ENCODE results near the gene GRIK4. TPM values are rescaled to one million over a fixed set of nuclear protein-coding genes. Genes with fewer than 3 reads are reported as not detected.

Gene GRIK4
- total and polyA plus RNA-seq, 2 of the 4 experiments (the other 2 are of a cell fraction), result 0.18 to 0.38 TPM

DNA sequence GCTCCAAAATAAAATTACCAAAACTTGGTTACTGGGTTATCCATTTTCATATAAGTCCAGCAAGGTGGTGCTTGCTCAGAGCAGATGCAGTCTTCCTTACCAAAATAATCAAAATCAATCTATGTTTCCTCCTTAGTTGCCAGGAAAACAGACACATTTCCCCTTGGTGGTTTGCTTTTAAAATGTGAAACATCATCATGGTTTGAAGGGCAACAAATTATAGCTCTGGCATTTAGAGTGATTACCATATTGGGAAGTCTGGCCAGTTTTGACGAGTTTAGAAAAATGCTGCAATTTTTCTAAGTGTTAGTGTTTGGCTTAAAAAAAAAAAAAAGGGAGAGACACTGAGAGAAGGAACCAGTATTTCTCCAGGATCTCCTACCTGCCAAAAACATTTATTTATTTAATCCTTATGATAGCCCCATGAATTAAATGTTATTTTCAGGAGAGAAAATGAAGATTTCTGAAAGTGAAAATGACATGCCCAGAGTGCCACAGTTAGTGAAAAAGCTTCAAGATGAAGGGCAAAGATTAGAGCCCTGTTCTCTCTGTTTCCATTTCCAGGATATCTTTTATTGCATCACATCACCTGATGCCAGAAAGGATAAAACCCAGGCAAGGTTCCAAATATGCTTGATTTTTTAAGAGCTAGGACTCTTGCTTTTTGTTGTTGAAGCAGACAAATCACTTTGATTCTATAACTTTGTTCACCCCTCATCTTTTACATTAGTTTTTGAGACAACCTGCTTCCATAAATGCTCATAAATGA, 482.7 kb downstream of the GRIK4 start:
- Histone ChIP-seq H3K18ac (ENCODE audit: low read depth, low read length) (no peak overlapping the region), H2BK20ac (ENCODE audit: low read depth, low read length) (no peak overlapping the region), H3K4me3 (ENCODE audit: insufficient read depth, low read depth, low read length) (no peak overlapping the region), H2AFZ (replicated peaks; ENCODE audit: low read length, poor library complexity) (no peak overlapping the region), H3K4ac (ENCODE audit: low read depth, low read length) (no peak overlapping the region), H4K91ac (ENCODE audit: insufficient read depth, low read depth, low read length) (no peak overlapping the region), H3K4me1 (ENCODE audit: control insufficient read depth, insufficient read depth, low read length) (no peaks in the 10 kb centered on the region), H2BK15ac (ENCODE audit: low read depth, low read length) (no peak overlapping the region), H2BK120ac (ENCODE audit: low read depth, low read length) (no peak overlapping the region), H3K79me1 (ENCODE audit: low read depth in 1 of 2, low read length in 2 of 2) (no peaks in the 10 kb centered on the region), H4K5ac (ENCODE audit: low read depth, low read length) (no peak overlapping the region), H3K14ac (replicated peaks; ENCODE audit: low read depth, low read length) (no peak overlapping the region), H3K27me3 (ENCODE audit: control insufficient read depth, insufficient read depth, low read length) (peaks cover 38% of the 10 kb centered on the region), H3K4me2 (ENCODE audit: low read depth, low read length) (no peak overlapping the region), H4K20me1 (ENCODE audit: insufficient read depth, low read length) (no peaks in the 10 kb centered on the region), H3K9ac (ENCODE audit: low read depth, low read length) (no peak overlapping the region), H3K9me1 (ENCODE audit: insufficient read depth, low read length) (no peaks in the 10 kb centered on the region; the same call in 1 of the 2 replicates), H2AK5ac (ENCODE audit: low read depth, low read length) (no peak overlapping the region), H3K23ac (ENCODE audit: low read depth, low read length) (no peak overlapping the region), H2AK9ac (replicated peaks; ENCODE audit: low read depth, low read length, poor library complexity) (no peak overlapping the region), H3K27ac (ENCODE audit: insufficient read depth, low read length) (no peak overlapping the region), H4K8ac (ENCODE audit: low read depth in 2 of 2, low read length in 2 of 2) (no peak overlapping the region), H3K56ac (ENCODE audit: extremely low read depth, insufficient read depth, low read length) (no peak overlapping the region), H3K9me3 (ENCODE audit: control insufficient read depth, insufficient read depth, low read length) (no peaks in the 10 kb centered on the region), H3K36me3 (ENCODE audit: control insufficient read depth, insufficient read depth, low read length) (no peaks in the 10 kb centered on the region), H2BK5ac (ENCODE audit: low read depth, low read length, poor library complexity, severe bottlenecking) (no peak overlapping the region)
- DNase-seq, result no peak
- no peak for ATAC-seq (ENCODE audit: low read depth)
- in situ Hi-C loops (cut with MboI; ENCODE audit: low sequenced_read_pairs), result no loop called here
- CTCF ChIA-PET, result no interaction called here
- BruUV-seq (replicated peaks), result no TSS peak
- dilution Hi-C loops (cut with HindIII; ENCODE audit: low sequenced_read_pairs, unreplicated experiment), result no loop called here
- TF ChIP-seq MXI1 (IDR thresholded peaks at IDR 0.05; ENCODE audit: borderline replicate concordance, low read depth, low read length), result no peak
- no CpG with 5 or more reads among the region's 1 CpG for WGBS, 2 experiments (ENCODE audit: extremely low coverage in 2 of 2, insufficient read length in 1 of 2)
- POLR2A ChIA-PET (ENCODE audit: unreplicated experiment), result no interaction called here
- intact Hi-C loops (cut with micrococcal nuclease), result no loop called here
